Subcutaneous adipose tissue (tissue), 4 donors: ENCODE measurements around the gene STPG3. TPM values are rescaled to one million over a fixed set of nuclear protein-coding genes. Genes with fewer than 3 reads are reported as not detected.

ENCODE experiments used
- CTCF ChIP-seq: fragments of 450-650 bp; IDR thresholded peaks from one replicate; pipeline ENCODE4 v1.5.1; 2016; ENCODE audit warnings: low read depth, mild to moderate bottlenecking, control low read depth, antibody characterized with exemption, moderate library complexity
- total RNA-seq, 4 donors: library from RNA; depleted of rRNA; stranded (reverse); fragments of >200 nt; gene quantifications; one replicate each; pipeline ENCODE4 v1.1.0, GENCODE V29; 2016

The STPG3 gene
- total RNA-seq, 4 donors from 2014 or later, result not detected

GRCh38 chr9:137278061-137278701 is 27.1 kb downstream of the STPG3 start:
- no peak for TF ChIP-seq CTCF

DNA sequence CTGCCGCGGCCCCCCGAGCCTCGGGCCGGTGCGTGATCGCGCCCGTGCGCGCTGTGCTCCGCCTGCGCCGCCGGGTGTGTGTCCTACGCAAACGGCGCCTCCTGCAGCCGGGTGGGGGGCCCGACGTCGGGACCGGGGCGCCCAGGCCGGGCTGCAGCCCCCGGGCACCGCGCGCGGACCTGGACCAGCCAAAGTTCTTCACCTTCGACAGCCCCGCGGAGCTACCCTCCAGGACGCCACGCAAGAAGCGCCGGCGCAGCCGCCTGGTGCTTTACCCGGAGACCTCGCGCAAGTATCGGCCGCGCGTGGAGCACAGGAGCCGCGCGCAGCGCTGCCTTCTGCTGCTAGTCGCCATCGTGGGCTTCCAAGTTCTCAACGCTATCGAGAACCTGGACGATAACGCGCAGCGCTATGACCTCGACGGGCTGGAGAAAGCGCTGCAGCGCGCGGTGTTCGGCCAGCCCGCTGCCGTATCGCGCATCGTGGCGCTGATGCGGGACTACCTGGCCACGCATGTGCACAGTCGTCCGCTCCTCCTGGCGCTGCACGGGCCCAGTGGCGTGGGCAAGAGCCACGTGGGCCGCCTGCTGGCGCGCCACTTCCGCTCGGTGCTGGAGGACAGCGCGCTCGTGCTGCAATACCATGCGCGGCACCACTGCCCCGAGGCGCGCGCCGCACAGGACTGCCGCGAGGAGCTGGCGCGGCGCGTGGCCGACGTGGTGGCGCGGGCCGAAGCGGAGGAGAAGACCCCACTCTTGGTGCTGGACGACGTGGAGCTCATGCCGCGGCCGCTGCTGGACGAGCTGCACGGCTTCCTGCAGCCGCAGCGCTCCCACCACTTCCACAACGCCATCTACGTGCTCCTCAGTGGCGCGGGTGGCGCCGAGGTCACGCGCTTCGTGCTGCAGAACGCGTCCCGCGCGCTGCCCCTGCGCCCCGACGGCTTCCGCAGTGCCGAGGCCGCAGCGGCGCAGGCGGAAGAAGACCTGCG is 27.9 kb downstream of the STPG3 start:
- TF ChIP-seq CTCF, result no peak

DNA sequence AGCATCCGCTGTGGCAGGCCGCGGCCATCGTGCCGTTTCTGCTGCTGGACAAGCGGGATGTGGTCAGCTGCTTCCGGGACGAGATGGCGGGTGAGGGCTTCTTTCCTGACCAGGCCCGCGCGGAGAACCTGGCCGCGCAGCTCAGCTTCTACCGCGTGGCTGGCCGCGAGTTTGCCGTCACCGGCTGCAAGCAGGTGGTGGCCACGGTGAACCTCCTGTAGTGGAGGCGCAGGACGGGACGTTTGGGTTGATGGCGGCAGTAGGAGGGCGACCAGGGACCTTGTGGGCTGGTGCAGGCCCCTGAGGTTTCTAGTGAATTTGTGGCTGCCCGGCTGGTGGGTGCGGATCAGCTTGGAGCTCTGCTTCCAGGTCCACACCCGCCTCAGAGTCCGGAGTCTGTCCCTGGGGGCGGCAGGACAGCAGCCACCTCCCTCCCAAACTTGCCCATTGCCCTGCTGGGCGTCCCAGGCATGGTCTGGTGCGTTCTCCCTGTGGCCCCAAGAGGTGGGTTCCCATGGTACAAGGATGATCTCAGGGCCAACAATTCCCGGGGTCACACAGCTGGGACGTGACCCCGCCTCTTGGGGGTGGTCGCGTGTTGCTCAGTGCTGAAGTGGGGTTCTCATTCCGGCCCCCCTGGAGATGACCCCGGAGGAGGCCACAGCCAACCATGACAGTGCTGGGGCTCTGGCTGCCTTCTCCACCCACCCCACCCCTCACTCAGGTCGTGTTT is 28.8 kb downstream of the STPG3 start:
- TF ChIP-seq CTCF, result no peak

DNA sequence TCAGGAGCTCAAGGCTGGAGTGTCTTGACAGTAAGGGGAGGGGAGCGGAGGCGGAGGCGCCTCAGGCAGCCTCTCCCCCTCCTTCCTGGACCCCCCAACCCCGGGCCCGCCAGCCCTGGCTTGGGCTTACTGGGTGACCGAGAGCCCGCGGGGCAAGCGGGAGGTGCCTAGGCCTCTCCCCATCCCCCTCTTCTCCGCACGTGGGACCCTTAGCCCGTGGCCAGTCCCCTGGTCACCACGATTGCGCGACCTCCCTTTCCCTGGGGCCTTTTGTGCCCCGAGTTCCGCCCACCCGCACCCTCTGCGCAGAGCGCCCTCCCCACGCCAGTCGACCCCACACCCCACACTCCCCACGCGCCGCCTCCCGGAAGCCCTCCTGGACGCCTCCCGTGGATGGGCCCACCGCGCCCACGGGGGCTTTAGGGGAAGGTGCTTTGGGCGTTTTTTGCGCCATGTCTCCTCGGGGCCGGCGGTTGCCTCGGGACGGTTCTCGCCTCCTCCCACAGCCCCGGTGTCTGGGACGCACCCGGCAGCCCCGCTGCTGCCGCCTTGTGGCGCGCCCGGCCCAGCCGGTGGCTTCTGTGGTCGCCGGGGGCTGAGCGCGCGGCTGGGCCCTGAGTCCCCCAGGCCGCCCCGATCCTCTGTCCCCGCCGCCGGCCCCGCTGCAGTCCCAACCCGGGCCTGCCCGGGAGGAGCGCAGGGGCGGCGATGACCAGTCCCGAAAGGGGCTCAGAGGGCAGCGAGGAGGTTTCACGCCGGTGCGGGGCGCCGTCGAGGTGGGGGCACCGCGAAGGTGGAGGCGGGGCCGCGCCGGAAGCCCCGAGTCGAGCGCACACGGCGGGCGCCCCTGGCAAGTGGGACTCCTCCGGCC is 29.6 kb downstream of the STPG3 start:
- TF ChIP-seq CTCF, result no peak

GRCh38 chr9:137281345-137282116 is 30.4 kb downstream of the STPG3 start:
- no peak for TF ChIP-seq CTCF

DNA sequence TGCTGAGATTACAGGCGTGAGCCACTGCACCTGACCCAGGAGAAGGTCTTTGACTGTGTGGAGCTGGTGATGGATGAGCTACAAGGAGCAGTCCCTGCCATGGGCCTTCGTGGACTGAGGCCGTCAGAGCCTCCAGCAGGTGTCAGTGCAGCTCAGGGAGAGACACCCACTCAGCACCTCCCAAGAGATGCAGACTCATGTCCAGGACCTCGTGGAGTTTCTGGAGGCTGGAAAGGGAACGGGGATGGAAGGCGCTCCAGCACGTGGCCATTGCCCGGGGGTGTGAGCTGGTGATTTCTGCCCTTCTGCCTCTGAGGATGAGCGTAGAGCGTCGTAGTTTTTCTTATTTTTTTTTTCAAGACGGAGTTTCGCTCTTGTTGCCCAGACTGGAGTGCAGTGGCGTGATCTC is 35.9 kb downstream of the STPG3 start:
- no peak for TF ChIP-seq CTCF
